A549 (cell line): ENCODE measurements around the gene SPIRE1. TPM values are rescaled to one million over a fixed set of nuclear protein-coding genes. Genes with fewer than 3 reads are reported as not detected.

ENCODE experiments used
- ATAC-seq, 2 experiments: fragments of 200-7000 bp in 1 of 2; fragments of >200 bp in 1 of 2; cut with Nextera tagmentation in 1 of 2; cut with Tn5 transposase in 1 of 2; 3 replicates each; pipeline versions ENCODE4 v1.8.0 to v1.9.1; 2018 to 2020; ENCODE audit warnings: mild to moderate bottlenecking in 1 of 2, moderate library complexity in 1 of 2
- CTCF ChIA-PET: fragments of 300-600 bp; sonication (Branson Sonifier 250); formaldehyde crosslinking; extraction: SDS; loops from one replicate; lab custom pipeline; 2021; ENCODE audit warnings: antibody characterized with exemption, inconsistent platforms; lab: Yijun Ruan, JAX
- POLR2A ChIA-PET: fragments of 350-600 bp; formaldehyde crosslinking; extraction: SDS; loops from one replicate; lab custom pipeline; 2021; ENCODE audit warnings: antibody characterized with exemption, inconsistent platforms; lab: Yijun Ruan, JAX
- DNase-seq, 2 experiments: peaks; one replicate each; pipeline versions ENCODE4 v3.0.0 to v3.0.0-alpha.2; 2011 to 2016; ENCODE audit warnings: low read depth in 1 of 2, low spot score in 1 of 2
- FAIRE-seq: peaks from 2 replicates; lab custom pipeline; 2011; peaks lifted over from hg19 to GRCh38; lab: Jason Lieb, UNC
- H3K27ac ChIP-seq, 2 experiments: fragments of >200 bp; sonication (Bioruptor Twin); formaldehyde crosslinking; 3 replicates each; pipeline ENCODE4 v1.5.1; 2016 to 2017
- H3K4me1 ChIP-seq: fragments of >200 bp; sonication (Bioruptor Twin); formaldehyde crosslinking; 3 replicates; pipeline ENCODE4 v1.6.1; 2016
- H3K4me2 ChIP-seq: fragments of >200 bp; sonication (Bioruptor Twin); formaldehyde crosslinking; 3 replicates; pipeline ENCODE4 v1.6.1; 2016
- H3K4me3 ChIP-seq: fragments of >200 bp; sonication (Bioruptor Twin); formaldehyde crosslinking; 3 replicates; pipeline ENCODE4 v1.5.1; 2016
- H3K9me3 ChIP-seq: fragments of >200 bp; sonication (Bioruptor Twin); formaldehyde crosslinking; 3 replicates; pipeline ENCODE4 v1.6.1; 2016
- BCL3 ChIP-seq: fragments of >200 bp; sonication (Bioruptor Twin); formaldehyde crosslinking; IDR thresholded peaks from 3 replicates; pipeline ENCODE4 v1.6.1; 2016
- BHLHE40 ChIP-seq: IDR thresholded peaks from 2 replicates; pipeline ENCODE4 v1.6.1; 2012; ENCODE audit warnings: low read depth, low read length, inconsistent platforms
- CHD2 ChIP-seq: fragments of 150-350 bp; IDR thresholded peaks from 2 replicates; pipeline ENCODE4 v1.6.1; 2014; ENCODE audit warnings: low read length; ENCODE audit not compliant: partially characterized antibody
- EHF ChIP-seq: fragments of 250-450 bp; sonication (Bioruptor Pico); IDR thresholded peaks from 2 replicates; pipeline ENCODE4 v1.5.0; 2020; ENCODE audit warnings: mild to moderate bottlenecking
- ESRRA ChIP-seq: fragments of 150-350 bp; IDR thresholded peaks from 2 replicates; pipeline ENCODE4 v1.6.1; 2014; ENCODE audit warnings: mild to moderate bottlenecking, low read length, borderline replicate concordance
- FOSB ChIP-seq: fragments of 250-450 bp; sonication (Bioruptor Pico); IDR thresholded peaks from 2 replicates; pipeline ENCODE4 v1.5.0; 2020; ENCODE audit warnings: mild to moderate bottlenecking, moderate library complexity
- FOSL2 ChIP-seq, 2 experiments: fragments of 450-650 bp in 1 of 2; fragments of >200 bp in 1 of 2; sonication (Bioruptor Twin) in 1 of 2; formaldehyde crosslinking; IDR thresholded peaks; 2 replicates each; pipeline versions ENCODE4 v1.5.0 to v1.6.1; 2016 to 2020; ENCODE audit warnings: mild to moderate bottlenecking in 1 of 2, moderate library complexity in 1 of 2
- FOXS1 ChIP-seq: fragments of 250-450 bp; sonication (Bioruptor Pico); IDR thresholded peaks from 2 replicates; pipeline ENCODE4 v1.5.0; 2020; ENCODE audit warnings: mild to moderate bottlenecking, moderate library complexity
- GATA3 ChIP-seq: IDR thresholded peaks from 2 replicates; pipeline ENCODE4 v1.6.1; 2012; ENCODE audit warnings: borderline replicate concordance
- HDAC2 ChIP-seq: fragments of 200-600 bp; sonication (generic); IDR thresholded peaks from 2 replicates; pipeline ENCODE4 v1.6.1; 2016
- HES2 ChIP-seq: fragments of >200 bp; sonication (Bioruptor Twin); formaldehyde crosslinking; IDR thresholded peaks from 2 replicates; pipeline ENCODE4 v1.6.1; 2016
- HEYL ChIP-seq: fragments of 250-450 bp; sonication (Bioruptor Pico); IDR thresholded peaks from 2 replicates; pipeline ENCODE4 v1.8.0; 2021; ENCODE audit warnings: mild to moderate bottlenecking, moderate library complexity
- HOXA7 ChIP-seq: fragments of 250-450 bp; sonication (Bioruptor Pico); IDR thresholded peaks from 2 replicates; pipeline ENCODE4 v1.5.0; 2020; ENCODE audit warnings: mild to moderate bottlenecking, moderate library complexity
- HOXB5 ChIP-seq: fragments of 250-450 bp; sonication (Bioruptor Pico); IDR thresholded peaks from 2 replicates; pipeline ENCODE4 v1.5.0; 2020; ENCODE audit warnings: mild to moderate bottlenecking, moderate library complexity
- KDM1A ChIP-seq: fragments of 200-600 bp; sonication (generic); IDR thresholded peaks from 2 replicates; pipeline ENCODE4 v1.6.1; 2016; ENCODE audit warnings: low read depth, mild to moderate bottlenecking
- MAZ ChIP-seq: fragments of 150-350 bp; IDR thresholded peaks from 2 replicates; pipeline ENCODE4 v1.6.1; 2014; ENCODE audit warnings: antibody characterized with exemption, low read depth, low read length, borderline replicate concordance
- MYC ChIP-seq: IDR thresholded peaks from 2 replicates; pipeline ENCODE4 v1.6.1; 2012; ENCODE audit warnings: mild to moderate bottlenecking, inconsistent platforms, low read length, improper control_type of control experiment, borderline replicate concordance
- NR3C1 ChIP-seq: fragments of >200 bp; sonication (Bioruptor Twin); formaldehyde crosslinking; IDR thresholded peaks from 3 replicates; pipeline ENCODE4 v1.6.1; 2017
- RAD21 ChIP-seq, 2 experiments: fragments of >200 bp in 1 of 2; sonication (Bioruptor Twin) in 1 of 2; formaldehyde crosslinking in 1 of 2; IDR thresholded peaks in 1 of 2; conservative IDR thresholded peaks in 1 of 2; 2 replicates in 1 of 2; 3 replicates in 1 of 2; pipeline ENCODE4 v1.6.1; 2012 to 2018; ENCODE audit warnings: inconsistent platforms in 1 of 2
- RARB ChIP-seq: fragments of 250-450 bp; sonication (Bioruptor Pico); IDR thresholded peaks from 2 replicates; pipeline ENCODE4 v1.8.0; 2021; ENCODE audit warnings: mild to moderate bottlenecking, moderate library complexity
- RCOR1 ChIP-seq: fragments of 150-350 bp; IDR thresholded peaks from 2 replicates; pipeline ENCODE4 v1.6.1; 2014; ENCODE audit warnings: antibody characterized with exemption, low read length, low read depth
- RNF2 ChIP-seq: fragments of 200-600 bp; sonication (generic); IDR thresholded peaks from 2 replicates; pipeline ENCODE4 v1.6.1; 2016; ENCODE audit warnings: low read depth, mild to moderate bottlenecking, antibody characterized with exemption, moderate library complexity, borderline replicate concordance
- SMC3 ChIP-seq: fragments of >200 bp; sonication (Bioruptor Twin); formaldehyde crosslinking; IDR thresholded peaks from 3 replicates; pipeline ENCODE4 v1.6.1; 2018; ENCODE audit warnings: inconsistent platforms
- SREBF2 ChIP-seq: fragments of 450-650 bp; IDR thresholded peaks from 2 replicates; pipeline ENCODE4 v1.6.1; 2014; ENCODE audit warnings: mild to moderate bottlenecking, moderate library complexity
- USF2 ChIP-seq: fragments of 450-650 bp; IDR thresholded peaks from 2 replicates; pipeline ENCODE4 v1.6.1; 2014; ENCODE audit warnings: antibody characterized with exemption
- ZC3H11A ChIP-seq: fragments of 450-650 bp; IDR thresholded peaks from 2 replicates; pipeline ENCODE4 v1.6.1; 2014; ENCODE audit warnings: antibody characterized with exemption, mild to moderate bottlenecking
- ZNF302 ChIP-seq: fragments of 250-450 bp; sonication (Bioruptor Pico); IDR thresholded peaks from 2 replicates; pipeline ENCODE4 v1.9.0; 2021; ENCODE audit warnings: inconsistent platforms, mild to moderate bottlenecking, moderate library complexity
- ZSCAN20 ChIP-seq: fragments of 250-450 bp; sonication (Bioruptor Pico); IDR thresholded peaks from 2 replicates; pipeline ENCODE4 v1.8.0; 2022; ENCODE audit warnings: mild to moderate bottlenecking, moderate library complexity
- WGBS: methylation state at CpG from one replicate; pipeline ENCODE4 v1.1.6; 2017; ENCODE audit errors: missing lambda C conversion rate; 5-methylcytosine and 5-hydroxymethylcytosine counted together
- polyA plus RNA-seq, 4 experiments: library from polyadenylated mRNA; depleted of rRNA in 3 of 4; stranded (reverse); fragments of >200 nt; fragmentation: RNase III in 1 of 4; extraction: RNeasy Plus Mini Kit Qiagen cat#74134 plus additional on column Dnase treatment in 1 of 4; gene quantifications; 2 replicates in 3 of 4; 3 replicates in 1 of 4; pipeline ENCODE4 v1.2.3, GENCODE V29; 2011 to 2017
- TF ChIP-seq, protein P1 (sequence below): IDR thresholded peaks from 2 replicates; pipeline ENCODE4 v1.6.1; 2012
- TF ChIP-seq, protein P2 (sequence below): fragments of 250-450 bp; sonication (Bioruptor Pico); IDR thresholded peaks from 2 replicates; pipeline ENCODE4 v1.5.0; 2020; ENCODE audit warnings: low read depth, mild to moderate bottlenecking, moderate library complexity
- TF ChIP-seq, protein P3 (sequence below): fragments of 250-450 bp; sonication (Bioruptor Pico); IDR thresholded peaks from 2 replicates; pipeline ENCODE4 v1.5.0; 2021; ENCODE audit warnings: mild to moderate bottlenecking, moderate library complexity, borderline replicate concordance

SPIRE1 gene
- polyA plus RNA-seq, 2 of the 4 experiments (the other 2 are of a cell fraction): 8.3 to 29.4 TPM

DNA sequence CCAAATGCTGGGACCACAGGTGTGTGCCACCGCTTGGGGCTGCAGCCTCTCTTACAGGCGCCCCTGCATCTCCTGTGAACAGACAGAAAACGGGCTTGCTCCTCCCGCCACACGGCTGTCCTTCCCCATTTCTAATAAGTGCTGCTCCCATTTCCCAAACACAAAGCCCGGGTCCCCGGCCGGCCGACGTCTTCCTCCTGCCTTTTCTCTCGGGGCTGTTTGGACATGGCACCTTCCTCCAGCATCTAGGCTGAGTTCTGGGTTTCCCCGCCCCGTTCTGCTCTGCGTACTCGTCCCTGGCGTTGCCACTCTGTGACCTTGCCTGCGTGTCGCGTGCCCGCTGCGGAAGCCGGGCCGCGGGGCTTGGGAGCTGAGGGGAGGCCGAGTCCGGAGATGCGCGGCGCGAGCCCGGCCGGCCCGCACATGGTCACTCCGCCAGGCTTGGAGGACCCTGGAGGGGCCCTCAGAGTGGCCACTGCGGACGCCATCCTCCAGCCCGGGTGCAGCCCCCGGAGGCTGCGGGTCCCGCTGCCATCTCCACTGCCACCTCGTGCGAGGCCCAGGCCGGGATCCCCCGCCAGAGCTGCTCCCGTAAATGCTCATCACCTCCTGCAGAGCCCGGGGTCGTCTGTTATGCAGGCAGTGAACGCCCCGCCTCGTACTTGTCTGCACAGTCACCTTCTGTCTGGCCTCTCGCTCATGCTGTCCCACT is 223.9 kb downstream of the SPIRE1 start:
- H3K9me3 ChIP-seq: no peaks in the 10 kb centered on the region
- H3K4me1 ChIP-seq: no peaks in the 10 kb centered on the region
- TF ChIP-seq RNF2: no peak
- no peak for TF ChIP-seq USF2
- TF ChIP-seq SREBF2: no peak
- TF ChIP-seq, protein P1, sequence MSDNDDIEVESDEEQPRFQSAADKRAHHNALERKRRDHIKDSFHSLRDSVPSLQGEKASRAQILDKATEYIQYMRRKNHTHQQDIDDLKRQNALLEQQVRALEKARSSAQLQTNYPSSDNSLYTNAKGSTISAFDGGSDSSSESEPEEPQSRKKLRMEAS: no peak
- no peak for TF ChIP-seq SMC3
- TF ChIP-seq RCOR1: no peak
- TF ChIP-seq HEYL: no peak
- TF ChIP-seq MAZ: no peak
- TF ChIP-seq RARB (CRISPR knock-in tag): no peak
- TF ChIP-seq, protein P2, sequence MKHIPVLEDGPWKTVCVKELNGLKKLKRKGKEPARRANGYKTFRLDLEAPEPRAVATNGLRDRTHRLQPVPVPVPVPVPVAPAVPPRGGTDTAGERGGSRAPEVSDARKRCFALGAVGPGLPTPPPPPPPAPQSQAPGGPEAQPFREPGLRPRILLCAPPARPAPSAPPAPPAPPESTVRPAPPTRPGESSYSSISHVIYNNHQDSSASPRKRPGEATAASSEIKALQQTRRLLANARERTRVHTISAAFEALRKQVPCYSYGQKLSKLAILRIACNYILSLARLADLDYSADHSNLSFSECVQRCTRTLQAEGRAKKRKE (CRISPR knock-in tag): no peak
- no peak for TF ChIP-seq MYC
- TF ChIP-seq HOXB5 (CRISPR knock-in tag): no peak
- TF ChIP-seq ZSCAN20 (CRISPR knock-in tag): no peak
- no peak for TF ChIP-seq ZC3H11A
- TF ChIP-seq HDAC2: no peak
- TF ChIP-seq FOXS1 (CRISPR knock-in tag): no peak
- TF ChIP-seq RAD21 (conservative IDR thresholded peaks at IDR 0.05 in 1 of 2, IDR thresholded peaks at IDR 0.05 in 1 of 2): no peak
- TF ChIP-seq, all 56 proteins: peak for 0
- FAIRE-seq: no peak
- Histone ChIP-seq H3K4me2 (no peak overlapping the region), H3K4me3 (no peak overlapping the region), H3K27ac (no peak overlapping the region)
- ChIA-PET CTCF (interaction anchor here (0.6 to 1.3 kb wide), 2 partner anchors 12 to 40 kb away, joined by 3 read pairs; no protein-coding TSS in a partner anchor), POLR2A (no interaction called here)
- no peak for DNase-seq
- ATAC-seq: no peak
- WGBS: 93% methylated on average over 38 of the region's 51 CpGs

- Histone ChIP-seq H3K27ac (no peak overlapping the region), H3K4me3 (no peak overlapping the region), H3K9me3 (no peaks in the 10 kb centered on the region), H3K4me2 (no peak overlapping the region), H3K4me1 (no peaks in the 10 kb centered on the region)
- TF ChIP-seq RCOR1 (no peak), BHLHE40 (no peak), ZNF302 (CRISPR knock-in tag) (no peak), EHF (CRISPR knock-in tag) (no peak), HES2 (no peak), FOSB (CRISPR knock-in tag) (no peak), CHD2 (no peak), ESRRA (no peak), RAD21 (conservative IDR thresholded peaks at IDR 0.05 in 1 of 2, IDR thresholded peaks at IDR 0.05 in 1 of 2) (no peak), ZSCAN20 (CRISPR knock-in tag) (no peak), GATA3 (no peak), SREBF2 (no peak), FOSL2 (IDR thresholded peaks at IDR 0.05) (no peak), FOSL2 (CRISPR knock-in tag; IDR thresholded peaks at IDR 0.05) (no peak), KDM1A (no peak), HOXA7 (CRISPR knock-in tag) (no peak), BCL3 (no peak), NR3C1 (no peak), MAZ (no peak)
- TF ChIP-seq, protein P3, sequence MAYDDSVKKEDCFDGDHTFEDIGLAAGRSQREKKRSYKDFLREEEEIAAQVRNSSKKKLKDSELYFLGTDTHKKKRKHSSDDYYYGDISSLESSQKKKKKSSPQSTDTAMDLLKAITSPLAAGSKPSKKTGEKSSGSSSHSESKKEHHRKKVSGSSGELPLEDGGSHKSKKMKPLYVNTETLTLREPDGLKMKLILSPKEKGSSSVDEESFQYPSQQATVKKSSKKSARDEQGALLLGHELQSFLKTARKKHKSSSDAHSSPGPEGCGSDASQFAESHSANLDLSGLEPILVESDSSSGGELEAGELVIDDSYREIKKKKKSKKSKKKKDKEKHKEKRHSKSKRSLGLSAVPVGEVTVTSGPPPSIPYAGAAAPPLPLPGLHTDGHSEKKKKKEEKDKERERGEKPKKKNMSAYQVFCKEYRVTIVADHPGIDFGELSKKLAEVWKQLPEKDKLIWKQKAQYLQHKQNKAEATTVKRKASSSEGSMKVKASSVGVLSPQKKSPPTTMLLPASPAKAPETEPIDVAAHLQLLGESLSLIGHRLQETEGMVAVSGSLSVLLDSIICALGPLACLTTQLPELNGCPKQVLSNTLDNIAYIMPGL (CRISPR knock-in tag): no peak
- ChIA-PET POLR2A (no interaction called here), CTCF (interaction anchor here (0.6 kb wide), 1 partner anchor 388 kb away, joined by 3 read pairs; no protein-coding TSS in a partner anchor)
- DNase-seq (no peak), ATAC-seq (no peak), FAIRE-seq (no peak)
- WGBS: 96% methylated on average over 23 of the region's 31 CpGs
These were observed 225.0 kb downstream of the SPIRE1 start for GRCh38 chr18:12432881-12433280.
